A549 (cell line): Measurements from ENCODE around the gene SNTG2. TPM values are rescaled to one million over a fixed set of nuclear protein-coding genes. Genes with fewer than 3 reads are reported as not detected.

Experiments
- ATAC-seq, 2 experiments: fragments of 200-7000 bp in 1 of 2; fragments of >200 bp in 1 of 2; cut with Nextera tagmentation in 1 of 2; cut with Tn5 transposase in 1 of 2; 3 replicates each; pipeline versions ENCODE4 v1.8.0 to v1.9.1; 2018 to 2020; ENCODE audit warnings: mild to moderate bottlenecking in 1 of 2, moderate library complexity in 1 of 2
- CTCF ChIA-PET: fragments of 300-600 bp; sonication (Branson Sonifier 250); formaldehyde crosslinking; extraction: SDS; loops from one replicate; lab custom pipeline; 2021; ENCODE audit warnings: antibody characterized with exemption, inconsistent platforms; lab: Yijun Ruan, JAX
- POLR2A ChIA-PET: fragments of 350-600 bp; formaldehyde crosslinking; extraction: SDS; loops from one replicate; lab custom pipeline; 2021; ENCODE audit warnings: antibody characterized with exemption, inconsistent platforms; lab: Yijun Ruan, JAX
- DNase-seq, 2 experiments: peaks; one replicate each; pipeline versions ENCODE4 v3.0.0 to v3.0.0-alpha.2; 2011 to 2016; ENCODE audit warnings: low read depth in 1 of 2, low spot score in 1 of 2
- FAIRE-seq: peaks from 2 replicates; lab custom pipeline; 2011; peaks lifted over from hg19 to GRCh38; lab: Jason Lieb, UNC
- H3K27ac ChIP-seq, 2 experiments: fragments of >200 bp; sonication (Bioruptor Twin); formaldehyde crosslinking; 3 replicates each; pipeline ENCODE4 v1.5.1; 2016 to 2017
- H3K4me1 ChIP-seq: fragments of >200 bp; sonication (Bioruptor Twin); formaldehyde crosslinking; 3 replicates; pipeline ENCODE4 v1.6.1; 2016
- H3K4me2 ChIP-seq: fragments of >200 bp; sonication (Bioruptor Twin); formaldehyde crosslinking; 3 replicates; pipeline ENCODE4 v1.6.1; 2016
- H3K4me3 ChIP-seq: fragments of >200 bp; sonication (Bioruptor Twin); formaldehyde crosslinking; 3 replicates; pipeline ENCODE4 v1.5.1; 2016
- H3K9me3 ChIP-seq: fragments of >200 bp; sonication (Bioruptor Twin); formaldehyde crosslinking; 3 replicates; pipeline ENCODE4 v1.6.1; 2016
- BHLHE40 ChIP-seq: IDR thresholded peaks from 2 replicates; pipeline ENCODE4 v1.6.1; 2012; ENCODE audit warnings: low read depth, low read length, inconsistent platforms
- CBX8 ChIP-seq: fragments of 200-600 bp; sonication (generic); IDR thresholded peaks from 2 replicates; pipeline ENCODE4 v1.6.1; 2016
- CHD2 ChIP-seq: fragments of 150-350 bp; IDR thresholded peaks from 2 replicates; pipeline ENCODE4 v1.6.1; 2014; ENCODE audit warnings: low read length; ENCODE audit not compliant: partially characterized antibody
- CHD4 ChIP-seq: fragments of 200-600 bp; sonication (generic); IDR thresholded peaks from 2 replicates; pipeline ENCODE4 v1.6.1; 2016; ENCODE audit warnings: antibody characterized with exemption, mild to moderate bottlenecking, borderline replicate concordance
- FOSB ChIP-seq: fragments of 250-450 bp; sonication (Bioruptor Pico); IDR thresholded peaks from 2 replicates; pipeline ENCODE4 v1.5.0; 2020; ENCODE audit warnings: mild to moderate bottlenecking, moderate library complexity
- FOSL2 ChIP-seq, 2 experiments: fragments of 450-650 bp in 1 of 2; fragments of >200 bp in 1 of 2; sonication (Bioruptor Twin) in 1 of 2; formaldehyde crosslinking; IDR thresholded peaks; 2 replicates each; pipeline versions ENCODE4 v1.5.0 to v1.6.1; 2016 to 2020; ENCODE audit warnings: mild to moderate bottlenecking in 1 of 2, moderate library complexity in 1 of 2
- FOXS1 ChIP-seq: fragments of 250-450 bp; sonication (Bioruptor Pico); IDR thresholded peaks from 2 replicates; pipeline ENCODE4 v1.5.0; 2020; ENCODE audit warnings: mild to moderate bottlenecking, moderate library complexity
- GATA3 ChIP-seq: IDR thresholded peaks from 2 replicates; pipeline ENCODE4 v1.6.1; 2012; ENCODE audit warnings: borderline replicate concordance
- HDAC2 ChIP-seq: fragments of 200-600 bp; sonication (generic); IDR thresholded peaks from 2 replicates; pipeline ENCODE4 v1.6.1; 2016
- HOXA7 ChIP-seq: fragments of 250-450 bp; sonication (Bioruptor Pico); IDR thresholded peaks from 2 replicates; pipeline ENCODE4 v1.5.0; 2020; ENCODE audit warnings: mild to moderate bottlenecking, moderate library complexity
- HOXB13 ChIP-seq: fragments of 250-450 bp; sonication (Bioruptor Pico); IDR thresholded peaks from 2 replicates; pipeline ENCODE4 v1.5.0; 2020; ENCODE audit warnings: low read depth, mild to moderate bottlenecking, moderate library complexity
- HOXB5 ChIP-seq: fragments of 250-450 bp; sonication (Bioruptor Pico); IDR thresholded peaks from 2 replicates; pipeline ENCODE4 v1.5.0; 2020; ENCODE audit warnings: mild to moderate bottlenecking, moderate library complexity
- JUNB ChIP-seq: fragments of >200 bp; sonication (Bioruptor Twin); formaldehyde crosslinking; IDR thresholded peaks from 2 replicates; pipeline ENCODE4 v1.6.1; 2016
- KDM1A ChIP-seq: fragments of 200-600 bp; sonication (generic); IDR thresholded peaks from 2 replicates; pipeline ENCODE4 v1.6.1; 2016; ENCODE audit warnings: low read depth, mild to moderate bottlenecking
- MAFK ChIP-seq: fragments of 450-650 bp; IDR thresholded peaks from 2 replicates; pipeline ENCODE4 v1.6.1; 2014; ENCODE audit not compliant: partially characterized antibody
- MYC ChIP-seq: IDR thresholded peaks from 2 replicates; pipeline ENCODE4 v1.6.1; 2012; ENCODE audit warnings: mild to moderate bottlenecking, inconsistent platforms, low read length, improper control_type of control experiment, borderline replicate concordance
- NPAS2 ChIP-seq: fragments of 250-450 bp; sonication (Bioruptor Pico); IDR thresholded peaks from 2 replicates; pipeline ENCODE4 v1.8.0; 2022; ENCODE audit warnings: mild to moderate bottlenecking, moderate library complexity, borderline replicate concordance
- NR3C1 ChIP-seq: fragments of >200 bp; sonication (Bioruptor Twin); formaldehyde crosslinking; IDR thresholded peaks from 3 replicates; pipeline ENCODE4 v1.6.1; 2017
- RARB ChIP-seq: fragments of 250-450 bp; sonication (Bioruptor Pico); IDR thresholded peaks from 2 replicates; pipeline ENCODE4 v1.8.0; 2021; ENCODE audit warnings: mild to moderate bottlenecking, moderate library complexity
- RCOR1 ChIP-seq: fragments of 150-350 bp; IDR thresholded peaks from 2 replicates; pipeline ENCODE4 v1.6.1; 2014; ENCODE audit warnings: antibody characterized with exemption, low read length, low read depth
- RNF2 ChIP-seq: fragments of 200-600 bp; sonication (generic); IDR thresholded peaks from 2 replicates; pipeline ENCODE4 v1.6.1; 2016; ENCODE audit warnings: low read depth, mild to moderate bottlenecking, antibody characterized with exemption, moderate library complexity, borderline replicate concordance
- SMC3 ChIP-seq: fragments of >200 bp; sonication (Bioruptor Twin); formaldehyde crosslinking; IDR thresholded peaks from 3 replicates; pipeline ENCODE4 v1.6.1; 2018; ENCODE audit warnings: inconsistent platforms
- SREBF2 ChIP-seq: fragments of 450-650 bp; IDR thresholded peaks from 2 replicates; pipeline ENCODE4 v1.6.1; 2014; ENCODE audit warnings: mild to moderate bottlenecking, moderate library complexity
- TFCP2L1 ChIP-seq: fragments of 250-450 bp; sonication (Bioruptor Pico); IDR thresholded peaks from 2 replicates; pipeline ENCODE4 v1.5.0; 2021; ENCODE audit warnings: mild to moderate bottlenecking
- ZC3H11A ChIP-seq: fragments of 450-650 bp; IDR thresholded peaks from 2 replicates; pipeline ENCODE4 v1.6.1; 2014; ENCODE audit warnings: antibody characterized with exemption, mild to moderate bottlenecking
- ZFP36 ChIP-seq: fragments of 450-650 bp; IDR thresholded peaks from 2 replicates; pipeline ENCODE4 v1.6.1; 2014; ENCODE audit warnings: borderline replicate concordance; ENCODE audit not compliant: partially characterized antibody
- ZSCAN20 ChIP-seq: fragments of 250-450 bp; sonication (Bioruptor Pico); IDR thresholded peaks from 2 replicates; pipeline ENCODE4 v1.8.0; 2022; ENCODE audit warnings: mild to moderate bottlenecking, moderate library complexity
- WGBS: methylation state at CpG from one replicate; pipeline ENCODE4 v1.1.6; 2017; ENCODE audit errors: missing lambda C conversion rate; 5-methylcytosine and 5-hydroxymethylcytosine counted together
- polyA plus RNA-seq, 4 experiments: library from polyadenylated mRNA; depleted of rRNA in 3 of 4; stranded (reverse); fragments of >200 nt; fragmentation: RNase III in 1 of 4; extraction: RNeasy Plus Mini Kit Qiagen cat#74134 plus additional on column Dnase treatment in 1 of 4; gene quantifications; 2 replicates in 3 of 4; 3 replicates in 1 of 4; pipeline ENCODE4 v1.2.3, GENCODE V29; 2011 to 2017
- TF ChIP-seq, protein P1 (sequence below): IDR thresholded peaks from 2 replicates; pipeline ENCODE4 v1.6.1; 2012; ENCODE audit warnings: low read depth, borderline replicate concordance
- TF ChIP-seq, protein P2 (sequence below): fragments of 250-450 bp; sonication (Bioruptor Pico); IDR thresholded peaks from 2 replicates; pipeline ENCODE4 v1.5.0; 2021; ENCODE audit warnings: mild to moderate bottlenecking, moderate library complexity, borderline replicate concordance
- TF ChIP-seq, protein P3 (sequence below): fragments of 200-600 bp; sonication (generic); IDR thresholded peaks from 2 replicates; pipeline ENCODE4 v1.6.1; 2016; ENCODE audit warnings: antibody characterized with exemption, mild to moderate bottlenecking, moderate library complexity
- TF ChIP-seq, protein P4 (sequence below): fragments of >200 bp; sonication (Bioruptor Twin); formaldehyde crosslinking; IDR thresholded peaks from 2 replicates; pipeline ENCODE4 v1.6.1; 2016
- TF ChIP-seq, protein P5 (sequence below): IDR thresholded peaks from 2 replicates; pipeline ENCODE4 v1.6.1; 2012

The SNTG2 gene
- polyA plus RNA-seq, 2 of the 4 experiments (the other 2 are of a cell fraction) = not detected

DNA sequence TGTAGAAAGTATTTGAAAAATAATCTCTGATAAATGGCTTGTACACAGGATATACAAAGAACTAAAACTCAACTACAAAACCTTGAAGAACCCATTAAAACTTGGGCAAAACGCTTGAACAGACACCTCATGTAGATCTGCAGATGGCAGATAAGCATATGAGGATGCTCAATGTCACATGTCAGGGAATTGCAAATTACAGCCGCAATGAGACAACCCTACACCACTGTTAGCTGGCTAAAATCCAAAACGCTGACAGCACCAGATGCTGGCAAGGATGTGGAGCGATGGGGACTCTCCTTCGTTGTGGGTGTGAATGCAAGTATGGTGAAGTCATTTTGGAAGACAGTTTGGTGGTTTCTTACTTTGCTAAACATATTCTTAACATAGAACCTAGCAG is 53.7 kb downstream of the SNTG2 start:
- POLR2A ChIA-PET = no interaction called here
- no peaks in the 10 kb centered on the region for H3K4me1 ChIP-seq
- H3K4me3 ChIP-seq = no peak overlapping the region
- WGBS = 4% methylated on average over 5 of the region's 5 CpGs
- CTCF ChIA-PET = no interaction called here
- H3K9me3 ChIP-seq = no peaks in the 10 kb centered on the region
- no peak overlapping the region for H3K27ac ChIP-seq
- TF ChIP-seq ZSCAN20 (CRISPR knock-in tag) (no peak), RARB (no peak), TFCP2L1 (CRISPR knock-in tag) (no peak), MYC (no peak), ZFP36 (no peak), CBX8 (no peak), HDAC2 (no peak), SREBF2 (no peak), HOXB13 (no peak), KDM1A (no peak), NPAS2 (CRISPR knock-in tag) (no peak), FOXS1 (no peak), RCOR1 (no peak), CHD2 (no peak), NR3C1 (no peak), RNF2 (no peak)
- TF ChIP-seq, protein P1, sequence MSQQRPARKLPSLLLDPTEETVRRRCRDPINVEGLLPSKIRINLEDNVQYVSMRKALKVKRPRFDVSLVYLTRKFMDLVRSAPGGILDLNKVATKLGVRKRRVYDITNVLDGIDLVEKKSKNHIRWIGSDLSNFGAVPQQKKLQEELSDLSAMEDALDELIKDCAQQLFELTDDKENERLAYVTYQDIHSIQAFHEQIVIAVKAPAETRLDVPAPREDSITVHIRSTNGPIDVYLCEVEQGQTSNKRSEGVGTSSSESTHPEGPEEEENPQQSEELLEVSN = no peak
- TF ChIP-seq, protein P2, sequence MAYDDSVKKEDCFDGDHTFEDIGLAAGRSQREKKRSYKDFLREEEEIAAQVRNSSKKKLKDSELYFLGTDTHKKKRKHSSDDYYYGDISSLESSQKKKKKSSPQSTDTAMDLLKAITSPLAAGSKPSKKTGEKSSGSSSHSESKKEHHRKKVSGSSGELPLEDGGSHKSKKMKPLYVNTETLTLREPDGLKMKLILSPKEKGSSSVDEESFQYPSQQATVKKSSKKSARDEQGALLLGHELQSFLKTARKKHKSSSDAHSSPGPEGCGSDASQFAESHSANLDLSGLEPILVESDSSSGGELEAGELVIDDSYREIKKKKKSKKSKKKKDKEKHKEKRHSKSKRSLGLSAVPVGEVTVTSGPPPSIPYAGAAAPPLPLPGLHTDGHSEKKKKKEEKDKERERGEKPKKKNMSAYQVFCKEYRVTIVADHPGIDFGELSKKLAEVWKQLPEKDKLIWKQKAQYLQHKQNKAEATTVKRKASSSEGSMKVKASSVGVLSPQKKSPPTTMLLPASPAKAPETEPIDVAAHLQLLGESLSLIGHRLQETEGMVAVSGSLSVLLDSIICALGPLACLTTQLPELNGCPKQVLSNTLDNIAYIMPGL (CRISPR knock-in tag) = no peak
- TF ChIP-seq, protein P3, sequence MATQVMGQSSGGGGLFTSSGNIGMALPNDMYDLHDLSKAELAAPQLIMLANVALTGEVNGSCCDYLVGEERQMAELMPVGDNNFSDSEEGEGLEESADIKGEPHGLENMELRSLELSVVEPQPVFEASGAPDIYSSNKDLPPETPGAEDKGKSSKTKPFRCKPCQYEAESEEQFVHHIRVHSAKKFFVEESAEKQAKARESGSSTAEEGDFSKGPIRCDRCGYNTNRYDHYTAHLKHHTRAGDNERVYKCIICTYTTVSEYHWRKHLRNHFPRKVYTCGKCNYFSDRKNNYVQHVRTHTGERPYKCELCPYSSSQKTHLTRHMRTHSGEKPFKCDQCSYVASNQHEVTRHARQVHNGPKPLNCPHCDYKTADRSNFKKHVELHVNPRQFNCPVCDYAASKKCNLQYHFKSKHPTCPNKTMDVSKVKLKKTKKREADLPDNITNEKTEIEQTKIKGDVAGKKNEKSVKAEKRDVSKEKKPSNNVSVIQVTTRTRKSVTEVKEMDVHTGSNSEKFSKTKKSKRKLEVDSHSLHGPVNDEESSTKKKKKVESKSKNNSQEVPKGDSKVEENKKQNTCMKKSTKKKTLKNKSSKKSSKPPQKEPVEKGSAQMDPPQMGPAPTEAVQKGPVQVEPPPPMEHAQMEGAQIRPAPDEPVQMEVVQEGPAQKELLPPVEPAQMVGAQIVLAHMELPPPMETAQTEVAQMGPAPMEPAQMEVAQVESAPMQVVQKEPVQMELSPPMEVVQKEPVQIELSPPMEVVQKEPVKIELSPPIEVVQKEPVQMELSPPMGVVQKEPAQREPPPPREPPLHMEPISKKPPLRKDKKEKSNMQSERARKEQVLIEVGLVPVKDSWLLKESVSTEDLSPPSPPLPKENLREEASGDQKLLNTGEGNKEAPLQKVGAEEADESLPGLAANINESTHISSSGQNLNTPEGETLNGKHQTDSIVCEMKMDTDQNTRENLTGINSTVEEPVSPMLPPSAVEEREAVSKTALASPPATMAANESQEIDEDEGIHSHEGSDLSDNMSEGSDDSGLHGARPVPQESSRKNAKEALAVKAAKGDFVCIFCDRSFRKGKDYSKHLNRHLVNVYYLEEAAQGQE = no peak
- TF ChIP-seq, protein P4, sequence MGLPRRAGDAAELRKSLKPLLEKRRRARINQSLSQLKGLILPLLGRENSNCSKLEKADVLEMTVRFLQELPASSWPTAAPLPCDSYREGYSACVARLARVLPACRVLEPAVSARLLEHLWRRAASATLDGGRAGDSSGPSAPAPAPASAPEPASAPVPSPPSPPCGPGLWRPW = no peak
- DNase-seq (no peak), ATAC-seq (no peak), FAIRE-seq (no peak)
- no peak overlapping the region for H3K4me2 ChIP-seq

DNA sequence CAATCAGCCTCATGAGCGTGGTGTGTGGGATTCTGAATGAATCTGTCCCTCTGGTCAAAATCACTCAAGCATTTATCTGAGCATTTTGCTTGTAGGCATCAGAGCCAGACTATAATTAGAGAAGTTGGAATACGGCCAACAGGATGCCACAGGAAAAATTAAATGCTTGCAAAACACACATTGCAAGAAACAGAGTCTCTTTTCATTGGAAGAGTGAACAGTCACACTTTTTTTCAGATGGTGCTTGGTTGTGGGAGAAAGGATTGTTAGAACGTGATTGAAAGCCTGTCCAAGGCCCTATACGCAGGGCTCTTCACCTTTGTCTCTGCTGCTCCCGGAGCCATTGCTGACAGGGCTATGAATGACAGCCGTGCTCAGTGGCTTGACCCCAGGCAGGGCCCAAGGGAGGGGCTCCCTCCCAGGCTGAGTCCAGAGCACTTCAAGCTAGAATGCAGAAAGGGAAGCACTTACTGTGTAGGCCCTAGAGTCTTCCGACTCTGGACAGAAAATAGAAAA is 59.8 kb downstream of the SNTG2 start:
- DNase-seq (no peak), ATAC-seq (no peak), FAIRE-seq (no peak)
- ChIA-PET POLR2A (no interaction called here), CTCF (no interaction called here)
- Histone ChIP-seq H3K4me3 (no peak overlapping the region), H3K9me3 (no peaks in the 10 kb centered on the region), H3K4me2 (no peak overlapping the region), H3K4me1 (no peaks in the 10 kb centered on the region), H3K27ac (no peak overlapping the region)
- 27% methylated on average over 7 of the region's 7 CpGs for WGBS
- TF ChIP-seq CHD4 (no peak), MAFK (no peak), ZFP36 (no peak), ZC3H11A (no peak), BHLHE40 (no peak), SMC3 (no peak), JUNB (no peak), CHD2 (no peak), FOSB (CRISPR knock-in tag) (no peak), HOXA7 (CRISPR knock-in tag) (no peak), HDAC2 (no peak), FOXS1 (no peak), GATA3 (no peak), HOXB5 (CRISPR knock-in tag) (no peak), FOSL2 (IDR thresholded peaks at IDR 0.05) (no peak), FOSL2 (CRISPR knock-in tag; IDR thresholded peaks at IDR 0.05) (no peak)
- TF ChIP-seq, protein P2 (CRISPR knock-in tag) = no peak
- TF ChIP-seq, protein P5, sequence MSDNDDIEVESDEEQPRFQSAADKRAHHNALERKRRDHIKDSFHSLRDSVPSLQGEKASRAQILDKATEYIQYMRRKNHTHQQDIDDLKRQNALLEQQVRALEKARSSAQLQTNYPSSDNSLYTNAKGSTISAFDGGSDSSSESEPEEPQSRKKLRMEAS = no peak
